HCT116 (cell line): ENCODE results near the gene C12orf57. TPM values are rescaled to one million over a fixed set of nuclear protein-coding genes. Genes with fewer than 3 reads are reported as not detected.

ENCODE experiments used
- ATAC-seq: fragments of 200-7000 bp; cut with Tn5 transposase; 2 replicates; pipeline ENCODE4 v1.9.1; 2020; ENCODE audit warnings: mild to moderate bottlenecking, moderate library complexity
- BruUV-seq: library from RNA; stranded (reverse); fragments of 400-500 nt; replicated peaks from 2 replicates; lab custom pipeline; 2021; lab: Mats Ljungman, UMichigan
- CTCF ChIA-PET: fragments of 300-600 bp; sonication (Branson Sonifier 250); formaldehyde crosslinking; loops from one replicate; lab custom pipeline; 2021; ENCODE audit warnings: antibody characterized with exemption; lab: Charles Lee
- POLR2A ChIA-PET: fragments of 300-600, 350-600 bp; sonication (Branson Sonifier 250); formaldehyde crosslinking; loops from one replicate; lab custom pipeline; 2021; ENCODE audit warnings: antibody characterized with exemption; lab: Charles Lee
- RAD21 ChIA-PET, 2 experiments: fragments of 300-600 bp; sonication (Branson Sonifier 250); formaldehyde crosslinking; loops; one replicate each; lab custom pipeline; 2023; ENCODE audit warnings: low total read pairs in 2 of 2; ENCODE audit not compliant: uncharacterized antibody in 2 of 2, unreplicated experiment in 2 of 2, low non-redundant PET in 1 of 2; lab: Charles Lee
- DNase-seq: peaks from one replicate; pipeline ENCODE4 v3.0.0-alpha.2; 2010; ENCODE audit warnings: low read depth, low spot score
- H2AFZ ChIP-seq: fragments of 200-600 bp; shearing (Covaris generic), sonication (generic); 2 replicates; pipeline ENCODE4 v1.6.1; 2017; ENCODE audit warnings: low read depth, mixed run types, mixed read lengths, antibody characterized with exemption, low read length; ENCODE audit not compliant: poor library complexity, severe bottlenecking
- H3K27ac ChIP-seq: 2 replicates; pipeline ENCODE4 v1.5.1; 2012; ENCODE audit warnings: low read depth, low read length
- H3K27me3 ChIP-seq: fragments of 200-600 bp; sonication (generic); 2 replicates; pipeline ENCODE4 v1.6.1; 2016; ENCODE audit warnings: mixed run types, low read length, mixed read lengths; ENCODE audit not compliant: insufficient read depth
- H3K36me3 ChIP-seq, 2 experiments: fragments of 200-500 bp in 1 of 2; fragments of 200-600 bp in 1 of 2; sonication (Bioruptor generic) in 1 of 2; sonication (generic) in 1 of 2; 2 replicates each; pipeline versions ENCODE4 v1.5.1 to v1.6.1; 2014 to 2016; ENCODE audit warnings: low read length in 2 of 2, inconsistent platforms in 1 of 2, mixed read lengths in 1 of 2, mixed run types in 1 of 2; ENCODE audit not compliant: insufficient read depth in 2 of 2, control insufficient read depth in 1 of 2
- H3K4me1 ChIP-seq, 2 experiments: fragments of 200-600 bp in 1 of 2; sonication (generic) in 1 of 2; 2 replicates each; pipeline versions ENCODE4 v1.5.1 to v1.6.1; 2012 to 2017; ENCODE audit warnings: low read length in 2 of 2, inconsistent platforms in 1 of 2, mild to moderate bottlenecking in 1 of 2, mixed read lengths in 1 of 2, mixed run types in 1 of 2, moderate library complexity in 1 of 2; ENCODE audit not compliant: insufficient read depth in 2 of 2, control insufficient read depth in 1 of 2
- H3K4me2 ChIP-seq: fragments of 200-600 bp; sonication (generic); 2 replicates; pipeline ENCODE4 v1.6.1; 2017; ENCODE audit warnings: mixed run types, low read length, mixed read lengths
- H3K4me3 ChIP-seq, 2 experiments: fragments of 200-600 bp in 1 of 2; sonication (generic) in 1 of 2; replicated peaks in 1 of 2; 2 replicates each; pipeline ENCODE4 v1.5.1; 2011 to 2016; ENCODE audit warnings: low read length in 2 of 2, control low read depth in 1 of 2, low read depth in 1 of 2, mild to moderate bottlenecking in 1 of 2, mixed read lengths in 1 of 2, mixed run types in 1 of 2
- H3K79me2 ChIP-seq: fragments of 200-600 bp; sonication (generic); 2 replicates; pipeline ENCODE4 v1.6.1; 2017; ENCODE audit warnings: mild to moderate bottlenecking, mixed run types, low read length, moderate library complexity, mixed read lengths; ENCODE audit not compliant: insufficient read depth
- H3K9ac ChIP-seq: fragments of 200-600 bp; sonication (generic); 2 replicates; pipeline ENCODE4 v1.6.1; 2016; ENCODE audit warnings: low read length, mixed read lengths
- H3K9me2 ChIP-seq: fragments of 200-600 bp; sonication (generic), shearing (Covaris generic); 2 replicates; pipeline ENCODE4 v1.6.1; 2017; ENCODE audit warnings: mixed run types, mild to moderate bottlenecking, moderate library complexity; ENCODE audit not compliant: insufficient read depth
- H3K9me3 ChIP-seq, 2 experiments: fragments of 200-500 bp in 1 of 2; fragments of 200-600 bp in 1 of 2; sonication (Bioruptor generic) in 1 of 2; sonication (generic) in 1 of 2; 2 replicates each; pipeline ENCODE4 v1.6.1; 2014 to 2017; ENCODE audit warnings: low read length in 2 of 2, mixed read lengths in 2 of 2, inconsistent platforms in 1 of 2, low read depth in 1 of 2, mild to moderate bottlenecking in 1 of 2, mixed run types in 1 of 2, moderate library complexity in 1 of 2; ENCODE audit not compliant: control insufficient read depth in 1 of 2, insufficient read depth in 1 of 2
- H4K20me1 ChIP-seq: fragments of 200-600 bp; sonication (generic), shearing (Covaris generic); 2 replicates; pipeline ENCODE4 v1.6.1; 2017; ENCODE audit warnings: mixed run types, mild to moderate bottlenecking, moderate library complexity; ENCODE audit not compliant: insufficient read depth
- CBX3 ChIP-seq: IDR thresholded peaks from 2 replicates; pipeline ENCODE4 v1.6.1; 2012; ENCODE audit warnings: low read depth
- CEBPB ChIP-seq: IDR thresholded peaks from 2 replicates; pipeline ENCODE4 v1.6.1; 2012; ENCODE audit warnings: low read depth
- EGR1 ChIP-seq: IDR thresholded peaks from 2 replicates; pipeline ENCODE4 v1.6.1; 2012; ENCODE audit warnings: low read depth
- ELF1 ChIP-seq: IDR thresholded peaks from 2 replicates; pipeline ENCODE4 v1.6.1; 2012; ENCODE audit warnings: low read depth, borderline replicate concordance
- EZH2 ChIP-seq: fragments of 200-600 bp; sonication (generic); IDR thresholded peaks from 2 replicates; pipeline ENCODE4 v1.6.1; 2017; ENCODE audit warnings: antibody characterized with exemption, mixed run types
- EZH2phosphoT487 ChIP-seq: fragments of 200-600 bp; IDR thresholded peaks from 2 replicates; pipeline ENCODE4 v1.6.1; 2018; ENCODE audit warnings: antibody characterized with exemption, borderline replicate concordance
- FOSL1 ChIP-seq: IDR thresholded peaks from 2 replicates; pipeline ENCODE4 v1.6.1; 2012; ENCODE audit warnings: low read depth
- JUND ChIP-seq: IDR thresholded peaks from 2 replicates; pipeline ENCODE4 v1.6.1; 2012
- POLR2A ChIP-seq: IDR thresholded peaks from 2 replicates; pipeline ENCODE4 v1.7.0; 2011; ENCODE audit warnings: borderline replicate concordance; ENCODE audit not compliant: insufficient read depth, insufficient read length; ENCODE audit errors: extremely low read depth
- RAD21 ChIP-seq: IDR thresholded peaks from 2 replicates; pipeline ENCODE4 v1.6.1; 2012; ENCODE audit warnings: low read depth, mild to moderate bottlenecking
- SIN3A ChIP-seq: IDR thresholded peaks from 2 replicates; pipeline ENCODE4 v1.6.1; 2012; ENCODE audit warnings: low read depth
- SRF ChIP-seq: IDR thresholded peaks from 2 replicates; pipeline ENCODE4 v1.6.1; 2012; ENCODE audit warnings: low read depth
- TCF7L2 ChIP-seq: IDR thresholded peaks from 2 replicates; pipeline ENCODE4 v1.7.0; 2011; ENCODE audit warnings: borderline replicate concordance, inconsistent platforms; ENCODE audit not compliant: insufficient read depth, insufficient read length; ENCODE audit errors: extremely low read depth
- ZFX ChIP-seq: fragments of 450-650 bp; IDR thresholded peaks from 2 replicates; pipeline ENCODE4 v1.6.1; 2017
- ZNF274 ChIP-seq: fragments of 200-500 bp; sonication (Bioruptor generic); IDR thresholded peaks from 2 replicates; pipeline ENCODE4 v1.6.1; 2014; ENCODE audit warnings: mild to moderate bottlenecking, low read depth, low read length, inconsistent platforms
- intact Hi-C: fragments of 100-400 bp; cut with micrococcal nuclease; formaldehyde crosslinking; loops from 2 replicates; pipeline ENCODE4 v1.10.0; 2022
- total RNA-seq: library from RNA; stranded (reverse); gene quantifications from one replicate; pipeline ENCODE4 v1.2.1, GENCODE V29; 2021; ENCODE audit not compliant: unreplicated experiment
- TF ChIP-seq, protein P1 (sequence below): IDR thresholded peaks from 2 replicates; pipeline ENCODE4 v1.6.1; 2012
- TF ChIP-seq, protein P2 (sequence below): IDR thresholded peaks from 2 replicates; pipeline ENCODE4 v1.6.1; 2012; ENCODE audit warnings: low read depth
- TF ChIP-seq, protein P3 (sequence below), 3 experiments: fragments of 200-600 bp in 1 of 3; sonication (generic) in 1 of 3; IDR thresholded peaks in 2 of 3; conservative IDR thresholded peaks in 1 of 3; 2 replicates each; pipeline ENCODE4 v1.5.1; 2012 to 2017; ENCODE audit warnings: low read depth in 2 of 3, low read length in 2 of 3, antibody characterized with exemption in 1 of 3, borderline replicate concordance in 1 of 3, control low read depth in 1 of 3, mild to moderate bottlenecking in 1 of 3, mixed read lengths in 1 of 3, mixed run types in 1 of 3, moderate library complexity in 1 of 3; ENCODE audit not compliant: insufficient read depth in 1 of 3
- TF ChIP-seq, protein P4 (sequence below): IDR thresholded peaks from 2 replicates; pipeline ENCODE4 v1.6.1; 2011; ENCODE audit warnings: mild to moderate bottlenecking, low read length, moderate library complexity; ENCODE audit not compliant: insufficient replicate concordance; ENCODE audit errors: extremely low read depth
- TF ChIP-seq, protein P5 (sequence below): IDR thresholded peaks from 2 replicates; pipeline ENCODE4 v1.6.1; 2012

C12orf57 gene
- total RNA-seq, 1 experiment from 2014 or later = 202 TPM

DNA sequence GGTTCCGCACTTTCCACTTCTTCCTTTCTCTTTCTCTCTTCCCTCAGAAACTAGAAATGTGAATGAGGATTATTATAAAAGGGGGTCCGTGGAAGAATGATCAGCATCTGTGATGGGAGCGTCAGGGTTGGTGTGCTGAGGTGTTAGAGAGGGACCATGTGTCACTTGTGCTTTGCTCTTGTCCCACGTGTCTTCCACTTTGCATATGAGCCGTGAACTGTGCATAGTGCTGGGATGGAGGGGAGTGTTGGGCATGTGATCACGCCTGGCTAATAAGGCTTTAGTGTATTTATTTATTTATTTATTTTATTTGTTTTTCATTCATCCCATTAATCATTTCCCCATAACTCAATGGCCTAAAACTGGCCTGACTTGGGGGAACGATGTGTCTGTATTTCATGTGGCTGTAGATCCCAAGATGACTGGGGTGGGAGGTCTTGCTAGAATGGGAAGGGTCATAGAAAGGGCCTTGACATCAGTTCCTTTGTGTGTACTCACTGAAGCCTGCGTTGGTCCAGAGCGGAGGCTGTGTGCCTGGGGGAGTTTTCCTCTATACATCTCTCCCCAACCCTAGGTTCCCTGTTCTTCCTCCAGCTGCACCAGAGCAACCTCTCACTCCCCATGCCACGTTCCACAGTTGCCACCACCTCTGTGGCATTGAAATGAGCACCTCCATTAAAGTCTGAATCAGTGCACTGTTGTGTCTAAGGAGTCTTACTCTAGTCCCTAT, 20.7 kb upstream of the C12orf57 start:
- ChIA-PET POLR2A (interaction anchor here (1.0 to 2.7 kb wide), 2 partner anchors 18 to 21 kb away, joined by 3 to 7 read pairs; partner anchors contain the start of genes C12orf57 and RNU7-1), CTCF (interaction anchor here (1.0 to 1.4 kb wide), 2 partner anchors 32 to 88 kb away, joined by 3 read pairs; no protein-coding TSS in a partner anchor)
- H3K9me2 ChIP-seq = no peaks in the 10 kb centered on the region
- no peak for DNase-seq
- H3K9me3 ChIP-seq = no peaks in the 10 kb centered on the region
- H3K27ac ChIP-seq = peak overlapping the region; percentile 99; the same call in 1 of the 2 replicates
- no peaks in the 10 kb centered on the region for H4K20me1 ChIP-seq
- TF ChIP-seq ZFX (no peak), JUND (no peak), RAD21 (no peak), CEBPB (no peak), EZH2phosphoT487 (no peak), ZNF274 (no peak), FOSL1 (no peak), CBX3 (no peak), EZH2 (no peak), SIN3A (no peak), TCF7L2 (no peak), SRF (no peak), EGR1 (no peak), ELF1 (no peak), POLR2A (no peak)
- TF ChIP-seq, protein P1, sequence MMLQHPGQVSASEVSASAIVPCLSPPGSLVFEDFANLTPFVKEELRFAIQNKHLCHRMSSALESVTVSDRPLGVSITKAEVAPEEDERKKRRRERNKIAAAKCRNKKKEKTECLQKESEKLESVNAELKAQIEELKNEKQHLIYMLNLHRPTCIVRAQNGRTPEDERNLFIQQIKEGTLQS = no peak
- TF ChIP-seq, protein P2, sequence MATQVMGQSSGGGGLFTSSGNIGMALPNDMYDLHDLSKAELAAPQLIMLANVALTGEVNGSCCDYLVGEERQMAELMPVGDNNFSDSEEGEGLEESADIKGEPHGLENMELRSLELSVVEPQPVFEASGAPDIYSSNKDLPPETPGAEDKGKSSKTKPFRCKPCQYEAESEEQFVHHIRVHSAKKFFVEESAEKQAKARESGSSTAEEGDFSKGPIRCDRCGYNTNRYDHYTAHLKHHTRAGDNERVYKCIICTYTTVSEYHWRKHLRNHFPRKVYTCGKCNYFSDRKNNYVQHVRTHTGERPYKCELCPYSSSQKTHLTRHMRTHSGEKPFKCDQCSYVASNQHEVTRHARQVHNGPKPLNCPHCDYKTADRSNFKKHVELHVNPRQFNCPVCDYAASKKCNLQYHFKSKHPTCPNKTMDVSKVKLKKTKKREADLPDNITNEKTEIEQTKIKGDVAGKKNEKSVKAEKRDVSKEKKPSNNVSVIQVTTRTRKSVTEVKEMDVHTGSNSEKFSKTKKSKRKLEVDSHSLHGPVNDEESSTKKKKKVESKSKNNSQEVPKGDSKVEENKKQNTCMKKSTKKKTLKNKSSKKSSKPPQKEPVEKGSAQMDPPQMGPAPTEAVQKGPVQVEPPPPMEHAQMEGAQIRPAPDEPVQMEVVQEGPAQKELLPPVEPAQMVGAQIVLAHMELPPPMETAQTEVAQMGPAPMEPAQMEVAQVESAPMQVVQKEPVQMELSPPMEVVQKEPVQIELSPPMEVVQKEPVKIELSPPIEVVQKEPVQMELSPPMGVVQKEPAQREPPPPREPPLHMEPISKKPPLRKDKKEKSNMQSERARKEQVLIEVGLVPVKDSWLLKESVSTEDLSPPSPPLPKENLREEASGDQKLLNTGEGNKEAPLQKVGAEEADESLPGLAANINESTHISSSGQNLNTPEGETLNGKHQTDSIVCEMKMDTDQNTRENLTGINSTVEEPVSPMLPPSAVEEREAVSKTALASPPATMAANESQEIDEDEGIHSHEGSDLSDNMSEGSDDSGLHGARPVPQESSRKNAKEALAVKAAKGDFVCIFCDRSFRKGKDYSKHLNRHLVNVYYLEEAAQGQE = no peak
- TF ChIP-seq, protein P3, sequence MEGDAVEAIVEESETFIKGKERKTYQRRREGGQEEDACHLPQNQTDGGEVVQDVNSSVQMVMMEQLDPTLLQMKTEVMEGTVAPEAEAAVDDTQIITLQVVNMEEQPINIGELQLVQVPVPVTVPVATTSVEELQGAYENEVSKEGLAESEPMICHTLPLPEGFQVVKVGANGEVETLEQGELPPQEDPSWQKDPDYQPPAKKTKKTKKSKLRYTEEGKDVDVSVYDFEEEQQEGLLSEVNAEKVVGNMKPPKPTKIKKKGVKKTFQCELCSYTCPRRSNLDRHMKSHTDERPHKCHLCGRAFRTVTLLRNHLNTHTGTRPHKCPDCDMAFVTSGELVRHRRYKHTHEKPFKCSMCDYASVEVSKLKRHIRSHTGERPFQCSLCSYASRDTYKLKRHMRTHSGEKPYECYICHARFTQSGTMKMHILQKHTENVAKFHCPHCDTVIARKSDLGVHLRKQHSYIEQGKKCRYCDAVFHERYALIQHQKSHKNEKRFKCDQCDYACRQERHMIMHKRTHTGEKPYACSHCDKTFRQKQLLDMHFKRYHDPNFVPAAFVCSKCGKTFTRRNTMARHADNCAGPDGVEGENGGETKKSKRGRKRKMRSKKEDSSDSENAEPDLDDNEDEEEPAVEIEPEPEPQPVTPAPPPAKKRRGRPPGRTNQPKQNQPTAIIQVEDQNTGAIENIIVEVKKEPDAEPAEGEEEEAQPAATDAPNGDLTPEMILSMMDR (IDR thresholded peaks at IDR 0.05 in 2 of 3, conservative IDR thresholded peaks at IDR 0.05 in 1 of 3; ENCODE audit: borderline replicate concordance in 1 of 3, insufficient read depth in 1 of 3, low read depth in 2 of 3, low read length in 2 of 3) = no peak
- TF ChIP-seq, protein P4, sequence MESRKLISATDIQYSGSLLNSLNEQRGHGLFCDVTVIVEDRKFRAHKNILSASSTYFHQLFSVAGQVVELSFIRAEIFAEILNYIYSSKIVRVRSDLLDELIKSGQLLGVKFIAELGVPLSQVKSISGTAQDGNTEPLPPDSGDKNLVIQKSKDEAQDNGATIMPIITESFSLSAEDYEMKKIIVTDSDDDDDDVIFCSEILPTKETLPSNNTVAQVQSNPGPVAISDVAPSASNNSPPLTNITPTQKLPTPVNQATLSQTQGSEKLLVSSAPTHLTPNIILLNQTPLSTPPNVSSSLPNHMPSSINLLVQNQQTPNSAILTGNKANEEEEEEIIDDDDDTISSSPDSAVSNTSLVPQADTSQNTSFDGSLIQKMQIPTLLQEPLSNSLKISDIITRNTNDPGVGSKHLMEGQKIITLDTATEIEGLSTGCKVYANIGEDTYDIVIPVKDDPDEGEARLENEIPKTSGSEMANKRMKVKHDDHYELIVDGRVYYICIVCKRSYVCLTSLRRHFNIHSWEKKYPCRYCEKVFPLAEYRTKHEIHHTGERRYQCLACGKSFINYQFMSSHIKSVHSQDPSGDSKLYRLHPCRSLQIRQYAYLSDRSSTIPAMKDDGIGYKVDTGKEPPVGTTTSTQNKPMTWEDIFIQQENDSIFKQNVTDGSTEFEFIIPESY = no peak
- TF ChIP-seq, protein P5, sequence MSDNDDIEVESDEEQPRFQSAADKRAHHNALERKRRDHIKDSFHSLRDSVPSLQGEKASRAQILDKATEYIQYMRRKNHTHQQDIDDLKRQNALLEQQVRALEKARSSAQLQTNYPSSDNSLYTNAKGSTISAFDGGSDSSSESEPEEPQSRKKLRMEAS = no peak
- TF ChIP-seq, all 23 proteins: peak for 0
- intact Hi-C loops = no loop called here
- Histone ChIP-seq H3K4me3 (no peak overlapping the region), H3K27me3 (no peaks in the 10 kb centered on the region), H3K4me2 (no peak overlapping the region), H3K4me1 (peaks cover 18 to 48% of the 10 kb centered on the region in 2 experiments), H3K36me3 (peaks cover 0 to 9% of the 10 kb centered on the region in 2 experiments; a peak in 1 of 4 replicates), H3K9ac (no peak overlapping the region), H3K79me2 (peaks cover 11% of the 10 kb centered on the region), H2AFZ (no peak overlapping the region)
- BruUV-seq = no TSS peak
- RAD21 ChIA-PET = interaction anchor here in 1 of 2 experiments (0.6 kb wide), 1 partner anchor 173 kb away, joined by 3 read pairs; no protein-coding TSS in a partner anchor
- ATAC-seq = no peak
